Measurements from ENCODE around the gene EPB41L3. TPM values are rescaled to one million over a fixed set of nuclear protein-coding genes. Genes with fewer than 3 reads are reported as not detected.
A peak's percentile ranks its signal among the peaks of the same experiment; 100 is the strongest.

EPB41L3 gene
- total and polyA plus RNA-seq, 2 donors (not counting 1 experiment from before 2014, with no cell fraction given) = 3.1 to 29.9 TPM

- no peak overlapping the region for H2AFZ ChIP-seq (ENCODE audit: low read length)
- no peaks in the 10 kb centered on the region for H4K20me1 ChIP-seq (ENCODE audit: control insufficient read depth, extremely low read depth, insufficient read depth, low read length)
- no peaks in the 10 kb centered on the region for H3K79me2 ChIP-seq (ENCODE audit: control insufficient read depth, insufficient read depth, low read length)
- H3K27me3 ChIP-seq (ENCODE audit: control insufficient read depth, insufficient read depth, low read length) = no peaks in the 10 kb centered on the region
- no peak overlapping the region for H3K4me2 ChIP-seq (ENCODE audit: extremely low read depth, insufficient read depth, low read length)
- no peaks in the 10 kb centered on the region for H3K36me3 ChIP-seq (ENCODE audit: control insufficient read depth, insufficient read depth, low read length)
- H3K4me1 ChIP-seq (ENCODE audit: control insufficient read depth, extremely low read depth, insufficient read depth, low read length) = no peaks in the 10 kb centered on the region
- H3K4me3 ChIP-seq (replicated peaks in 1 of 4; ENCODE audit: control extremely low read depth in 1 of 4, insufficient read depth in 1 of 4, low read depth in 3 of 4, low read length in 4 of 4) = no peak overlapping the region
- H3K27ac ChIP-seq (ENCODE audit: insufficient read depth, low read length) = no peak overlapping the region
- peak in 1 of 2 donors; percentile 19 for DNase-seq (ENCODE audit: low read depth in 2 of 2)
- no peaks in the 10 kb centered on the region for H3K9me3 ChIP-seq (ENCODE audit: control insufficient read depth, insufficient read depth, low read depth, low read length)
- no peak for TF ChIP-seq EZH2 (IDR thresholded peaks at IDR 0.05; ENCODE audit: low read length, missing control alignments)
- TF ChIP-seq CTCF (conservative IDR thresholded peaks at IDR 0.05 in 1 of 2, IDR thresholded peaks at IDR 0.05 in 1 of 2; ENCODE audit: low read depth in 1 of 2, low read length in 2 of 2) = no peak
- no peak overlapping the region for H3K9ac ChIP-seq (ENCODE audit: insufficient read depth, low read length)
These were observed 68.5 kb downstream of the EPB41L3 start for GRCh38 chr18:5475267-5475666.

GRCh38 chr18:5469340-5469739 is 74.5 kb downstream of the EPB41L3 start:
- TF ChIP-seq EZH2 (IDR thresholded peaks at IDR 0.05; ENCODE audit: low read length, missing control alignments) = no peak
- TF ChIP-seq CTCF (conservative IDR thresholded peaks at IDR 0.05 in 1 of 2, IDR thresholded peaks at IDR 0.05 in 1 of 2; ENCODE audit: low read depth in 1 of 2, low read length in 2 of 2) = no peak
- no peaks in the 10 kb centered on the region for H4K20me1 ChIP-seq (ENCODE audit: control insufficient read depth, extremely low read depth, insufficient read depth, low read length)
- no peak overlapping the region for H3K4me3 ChIP-seq (replicated peaks in 1 of 4; ENCODE audit: control extremely low read depth in 1 of 4, insufficient read depth in 1 of 4, low read depth in 3 of 4, low read length in 4 of 4)
- no peak overlapping the region for H3K4me2 ChIP-seq (ENCODE audit: extremely low read depth, insufficient read depth, low read length)
- H3K9me3 ChIP-seq (ENCODE audit: control insufficient read depth, insufficient read depth, low read depth, low read length) = no peaks in the 10 kb centered on the region
- no peaks in the 10 kb centered on the region for H3K27me3 ChIP-seq (ENCODE audit: control insufficient read depth, insufficient read depth, low read length)
- no peak overlapping the region for H3K9ac ChIP-seq (ENCODE audit: insufficient read depth, low read length)
- no peaks in the 10 kb centered on the region for H3K4me1 ChIP-seq (ENCODE audit: control insufficient read depth, extremely low read depth, insufficient read depth, low read length)
- no peak overlapping the region for H3K27ac ChIP-seq (ENCODE audit: insufficient read depth, low read length)
- H3K36me3 ChIP-seq (ENCODE audit: control insufficient read depth, insufficient read depth, low read length) = no peaks in the 10 kb centered on the region
- H2AFZ ChIP-seq (ENCODE audit: low read length) = no peak overlapping the region
- DNase-seq (ENCODE audit: low read depth in 2 of 2) = no peak
- H3K79me2 ChIP-seq (ENCODE audit: control insufficient read depth, insufficient read depth, low read length) = no peaks in the 10 kb centered on the region

- H3K27ac ChIP-seq (ENCODE audit: insufficient read depth, low read length) = no peak overlapping the region
- H3K4me2 ChIP-seq (ENCODE audit: extremely low read depth, insufficient read depth, low read length) = no peak overlapping the region
- H3K9me3 ChIP-seq (ENCODE audit: control insufficient read depth, insufficient read depth, low read depth, low read length) = no peaks in the 10 kb centered on the region
- no peaks in the 10 kb centered on the region for H3K79me2 ChIP-seq (ENCODE audit: control insufficient read depth, insufficient read depth, low read length)
- TF ChIP-seq EZH2 (IDR thresholded peaks at IDR 0.05; ENCODE audit: low read length, missing control alignments) (no peak), CTCF (conservative IDR thresholded peaks at IDR 0.05 in 1 of 2, IDR thresholded peaks at IDR 0.05 in 1 of 2; ENCODE audit: low read depth in 1 of 2, low read length in 2 of 2) (no peak)
- no peaks in the 10 kb centered on the region for H3K36me3 ChIP-seq (ENCODE audit: control insufficient read depth, insufficient read depth, low read length)
- H4K20me1 ChIP-seq (ENCODE audit: control insufficient read depth, extremely low read depth, insufficient read depth, low read length) = no peaks in the 10 kb centered on the region
- DNase-seq (ENCODE audit: low read depth in 2 of 2) = no peak
- no peak overlapping the region for H2AFZ ChIP-seq (ENCODE audit: low read length)
- H3K27me3 ChIP-seq (ENCODE audit: control insufficient read depth, insufficient read depth, low read length) = no peaks in the 10 kb centered on the region
- no peak overlapping the region for H3K4me3 ChIP-seq (replicated peaks in 1 of 4; ENCODE audit: control extremely low read depth in 1 of 4, insufficient read depth in 1 of 4, low read depth in 3 of 4, low read length in 4 of 4)
- no peaks in the 10 kb centered on the region for H3K4me1 ChIP-seq (ENCODE audit: control insufficient read depth, extremely low read depth, insufficient read depth, low read length)
- no peak overlapping the region for H3K9ac ChIP-seq (ENCODE audit: insufficient read depth, low read length)
These were observed 75.4 kb downstream of the EPB41L3 start for GRCh38 chr18:5468394-5468793.

Measured in fibroblast of lung (primary cell).